ENCODE results near the gene MMP24. TPM values are rescaled to one million over a fixed set of nuclear protein-coding genes. Genes with fewer than 3 reads are reported as not detected.

MMP24 gene
- total and polyA plus RNA-seq, 2 of the 13 experiments (the other 11 are each of a cell fraction or from before 2014, with no cell fraction given): 0.29 to 0.35 TPM

- TF ChIP-seq E2F2 (CRISPR knock-in tag; IDR thresholded peaks at IDR 0.05; ENCODE audit: borderline replicate concordance): no peak; the same call in 1 of the 2 replicates
- TF ChIP-seq, protein P1, sequence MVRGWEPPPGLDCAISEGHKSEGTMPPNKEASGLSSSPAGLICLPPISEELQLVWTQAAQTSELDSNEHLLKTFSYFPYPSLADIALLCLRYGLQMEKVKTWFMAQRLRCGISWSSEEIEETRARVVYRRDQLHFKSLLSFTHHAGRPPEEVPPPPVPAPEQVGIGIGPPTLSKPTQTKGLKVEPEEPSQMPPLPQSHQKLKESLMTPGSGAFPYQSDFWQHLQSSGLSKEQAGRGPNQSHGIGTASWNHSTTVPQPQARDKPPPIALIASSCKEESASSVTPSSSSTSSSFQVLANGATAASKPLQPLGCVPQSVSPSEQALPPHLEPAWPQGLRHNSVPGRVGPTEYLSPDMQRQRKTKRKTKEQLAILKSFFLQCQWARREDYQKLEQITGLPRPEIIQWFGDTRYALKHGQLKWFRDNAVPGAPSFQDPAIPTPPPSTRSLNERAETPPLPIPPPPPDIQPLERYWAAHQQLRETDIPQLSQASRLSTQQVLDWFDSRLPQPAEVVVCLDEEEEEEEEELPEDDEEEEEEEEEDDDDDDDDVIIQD (CRISPR knock-in tag; IDR thresholded peaks at IDR 0.05; ENCODE audit: low read depth): peak; percentile 31; the same call in 1 of the 2 replicates
- TF ChIP-seq CBX5 (CRISPR knock-in tag; IDR thresholded peaks at IDR 0.05; ENCODE audit: borderline replicate concordance): no peak
- peak; percentile 33; the same call in 1 of the 2 replicates for TF ChIP-seq RAD21 (CRISPR knock-in tag; IDR thresholded peaks at IDR 0.05)
- TF ChIP-seq SP4 (CRISPR knock-in tag; IDR thresholded peaks at IDR 0.05): no peak; the same call in none of the 2 replicates
- TF ChIP-seq NCOR1 (IDR thresholded peaks at IDR 0.05; ENCODE audit: borderline replicate concordance, low read length): peak; percentile 75; the same call in 1 of the 2 replicates
- TF ChIP-seq ZNF350 (CRISPR knock-in tag; IDR thresholded peaks at IDR 0.05; ENCODE audit: borderline replicate concordance, low read depth): peak; percentile 77
- TF ChIP-seq MAFF (IDR thresholded peaks at IDR 0.05; ENCODE audit: low read depth, low read length): no peak
- no peak for TF ChIP-seq MBNL3 (CRISPR knock-in tag; conservative IDR thresholded peaks at IDR 0.05)
- no peak for TF ChIP-seq XBP1 (CRISPR knock-in tag; IDR thresholded peaks at IDR 0.05)
- TF ChIP-seq MTF1 (CRISPR knock-in tag; IDR thresholded peaks at IDR 0.05): no peak
- TF ChIP-seq, protein P2, sequence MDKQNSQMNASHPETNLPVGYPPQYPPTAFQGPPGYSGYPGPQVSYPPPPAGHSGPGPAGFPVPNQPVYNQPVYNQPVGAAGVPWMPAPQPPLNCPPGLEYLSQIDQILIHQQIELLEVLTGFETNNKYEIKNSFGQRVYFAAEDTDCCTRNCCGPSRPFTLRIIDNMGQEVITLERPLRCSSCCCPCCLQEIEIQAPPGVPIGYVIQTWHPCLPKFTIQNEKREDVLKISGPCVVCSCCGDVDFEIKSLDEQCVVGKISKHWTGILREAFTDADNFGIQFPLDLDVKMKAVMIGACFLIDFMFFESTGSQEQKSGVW (CRISPR knock-in tag; IDR thresholded peaks at IDR 0.05; ENCODE audit: borderline replicate concordance): no peak
- 0 out of 2 replicates have a peak, but pooled peaks have one; percentile 30 for TF ChIP-seq SMAD1 (CRISPR knock-in tag; IDR thresholded peaks at IDR 0.05; ENCODE audit: borderline replicate concordance, low read depth)
- 0 out of 2 replicates have a peak, but pooled peaks have one; percentile 24 for TF ChIP-seq KDM1A (CRISPR knock-in tag; IDR thresholded peaks at IDR 0.05)
- peak; percentile 59; the same call in 1 of the 2 replicates for TF ChIP-seq ZNF468 (CRISPR knock-in tag; IDR thresholded peaks at IDR 0.05)
- TF ChIP-seq ISL2 (CRISPR knock-in tag; IDR thresholded peaks at IDR 0.05): no peak
- 0 out of 2 replicates have a peak, but pooled peaks have one; percentile 20 for TF ChIP-seq BRD4 (CRISPR knock-in tag; IDR thresholded peaks at IDR 0.05)
- no peak for TF ChIP-seq HMG20B (CRISPR knock-in tag; conservative IDR thresholded peaks at IDR 0.05)
- TF ChIP-seq, protein P3, sequence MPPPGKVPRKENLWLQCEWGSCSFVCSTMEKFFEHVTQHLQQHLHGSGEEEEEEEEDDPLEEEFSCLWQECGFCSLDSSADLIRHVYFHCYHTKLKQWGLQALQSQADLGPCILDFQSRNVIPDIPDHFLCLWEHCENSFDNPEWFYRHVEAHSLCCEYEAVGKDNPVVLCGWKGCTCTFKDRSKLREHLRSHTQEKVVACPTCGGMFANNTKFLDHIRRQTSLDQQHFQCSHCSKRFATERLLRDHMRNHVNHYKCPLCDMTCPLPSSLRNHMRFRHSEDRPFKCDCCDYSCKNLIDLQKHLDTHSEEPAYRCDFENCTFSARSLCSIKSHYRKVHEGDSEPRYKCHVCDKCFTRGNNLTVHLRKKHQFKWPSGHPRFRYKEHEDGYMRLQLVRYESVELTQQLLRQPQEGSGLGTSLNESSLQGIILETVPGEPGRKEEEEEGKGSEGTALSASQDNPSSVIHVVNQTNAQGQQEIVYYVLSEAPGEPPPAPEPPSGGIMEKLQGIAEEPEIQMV (CRISPR knock-in tag; IDR thresholded peaks at IDR 0.05; ENCODE audit: low read depth): no peak
- TF ChIP-seq SKI (IDR thresholded peaks at IDR 0.05; ENCODE audit: partially characterized antibody): peak; percentile 79
- no peak for TF ChIP-seq ZNF704 (CRISPR knock-in tag; IDR thresholded peaks at IDR 0.05; ENCODE audit: borderline replicate concordance)
- 0 out of 2 replicates have a peak, but pooled peaks have one; percentile 31 for TF ChIP-seq GATAD1 (CRISPR knock-in tag; IDR thresholded peaks at IDR 0.05)
Measured at GRCh38 chr20:35286077-35286898, 59.8 kb downstream of the MMP24 start (continued).

Measured in HepG2 (cell line).